Body of pancreas (tissue), 4 donors: Measurements from ENCODE around the gene PGBD1. TPM values are rescaled to one million over a fixed set of nuclear protein-coding genes. Genes with fewer than 3 reads are reported as not detected.
"Not testable (repeated sequence)": the region's sequence is repeated elsewhere in the genome, so short reads cannot be mapped to it uniquely, and the experiment has no call there.

ENCODE experiments used
- ATAC-seq: fragments of 150-250 bp; one replicate; pipeline ENCODE4 v1.9.1; 2016
- DNase-seq, 4 donors: peaks; one replicate each; pipeline ENCODE4 v3.0.0-alpha.2; 2019
- H3K27ac ChIP-seq, 4 donors: fragments of 200-600 bp; sonication (generic); 1 replicate in 3 of 4; 2 replicates in 1 of 4; pipeline versions ENCODE4 v1.5.1 to v1.6.1; 2016 to 2019; ENCODE audit warnings: mild to moderate bottlenecking in 1 of 4, mixed read lengths in 1 of 4, moderate library complexity in 1 of 4
- H3K27me3 ChIP-seq, 2 donors: fragments of 200-600 bp; sonication (generic); one replicate each; pipeline ENCODE4 v1.6.0; 2016; ENCODE audit warnings: mild to moderate bottlenecking in 1 of 2
- H3K36me3 ChIP-seq, 2 donors: fragments of 200-600 bp; sonication (generic); replicated peaks in 1 of 2; 2 replicates each; pipeline ENCODE4 v1.5.1; 2016; ENCODE audit warnings: low read depth in 2 of 2; ENCODE audit not compliant: insufficient read depth in 1 of 2
- H3K4me1 ChIP-seq: fragments of 200-600 bp; sonication (generic); one replicate; pipeline ENCODE4 v1.6.0; 2016
- H3K4me3 ChIP-seq, 2 donors: fragments of 200-600 bp; sonication (generic); 1 replicate in 1 of 2; 2 replicates in 1 of 2; pipeline ENCODE4 v1.5.1; 2016 to 2019
- H3K9me3 ChIP-seq, 3 donors: fragments of 200-600 bp; sonication (generic); 1 replicate in 2 of 3; 2 replicates in 1 of 3; pipeline ENCODE4 v1.5.1; 2016
- CTCF ChIP-seq, 7 experiments: fragments of 450-650 bp in 4 of 7; fragments of 200-600 bp in 3 of 7; sonication (generic) in 3 of 7; IDR thresholded peaks; one replicate each; pipeline ENCODE4 v1.5.1; 2016 to 2019; ENCODE audit warnings: antibody characterized with exemption in 7 of 7
- POLR2A ChIP-seq, 3 donors: fragments of 450-650 bp; IDR thresholded peaks; one replicate each; pipeline ENCODE4 v1.6.1; 2016; ENCODE audit warnings: antibody characterized with exemption in 3 of 3, mild to moderate bottlenecking in 2 of 3
- WGBS, 2 donors: methylation state at CpG; one replicate each; pipeline ENCODE4 v1.1.5; 2017; 5-methylcytosine and 5-hydroxymethylcytosine counted together
- intact Hi-C: fragments of 100-400 bp; cut with DNase I; formaldehyde crosslinking; loops from one replicate; pipeline ENCODE4 v1.15.1; 2023
- total RNA-seq, 2 donors: library from RNA; depleted of rRNA; stranded (reverse); fragments of >200 nt; gene quantifications; one replicate each; pipeline ENCODE4 v1.1.0, GENCODE V29; 2016

PGBD1 gene
- total RNA-seq, 2 donors from 2014 or later, result 0.66 to 2.3 TPM

GRCh38 chr6:28315628-28316027 is 34.3 kb downstream of the PGBD1 start:
- ATAC-seq, result no peak
- TF ChIP-seq POLR2A (IDR thresholded peaks at IDR 0.05) (no peak), CTCF (IDR thresholded peaks at IDR 0.05) (no peak)
- no peak overlapping the region for H3K27ac ChIP-seq
- H3K4me3 ChIP-seq, result no peak overlapping the region
- H3K27me3 ChIP-seq, result no peaks in the 10 kb centered on the region
- intact Hi-C loops, result no loop called here
- no peaks in the 10 kb centered on the region for H3K9me3 ChIP-seq
- no peaks in the 10 kb centered on the region for H3K36me3 ChIP-seq
- 75 to 86% methylated on average over 3 of the region's 3 CpGs for WGBS, 2 donors
- H3K4me1 ChIP-seq, result no peaks in the 10 kb centered on the region
- no peak for DNase-seq

DNA sequence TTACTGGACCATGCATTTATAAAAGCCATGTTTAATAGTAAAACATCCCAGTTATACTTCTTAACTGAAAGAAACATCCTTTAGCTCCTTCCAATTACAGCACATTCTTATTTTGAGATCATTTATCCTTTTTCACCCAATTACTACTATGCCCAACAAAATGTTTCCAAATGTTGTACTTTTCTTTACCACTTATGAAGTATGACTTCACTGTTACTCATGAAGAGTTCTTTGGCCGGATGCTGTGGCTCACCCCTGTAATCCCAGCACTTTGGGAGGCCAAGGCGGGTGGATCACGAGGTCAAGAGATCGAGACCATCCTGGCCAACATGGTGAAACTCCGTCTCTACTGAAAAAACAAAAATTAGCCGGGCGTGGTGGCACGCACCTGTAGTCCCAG is 36.5 kb downstream of the PGBD1 start:
- H3K4me3 ChIP-seq, H3K9me3 ChIP-seq, H3K36me3 ChIP-seq, H3K27me3 ChIP-seq, ATAC-seq, H3K4me1 ChIP-seq, DNase-seq, intact Hi-C loops, H3K27ac ChIP-seq: not testable (repeated sequence)
- WGBS, 2 donors, result 86 to 94% methylated on average over 8 of the region's 8 CpGs

DNA sequence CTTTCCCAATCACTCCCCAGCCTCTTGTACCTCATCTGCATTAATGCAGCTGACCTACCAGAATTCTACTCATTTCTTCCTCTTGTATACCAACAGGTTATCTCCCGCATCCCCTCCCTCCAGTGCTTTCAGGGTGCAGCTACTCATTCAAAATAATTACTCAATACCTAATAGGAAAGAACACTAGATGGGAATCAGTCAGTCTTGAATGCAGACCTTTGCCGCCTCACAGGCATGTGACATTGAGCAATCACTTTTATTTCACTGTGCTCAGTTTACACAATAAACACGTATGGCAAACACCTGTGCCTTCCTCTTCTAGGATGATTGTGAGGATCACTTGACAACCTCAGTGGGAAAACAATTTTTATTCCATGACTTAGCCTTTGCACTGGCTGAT is 41.3 kb downstream of the PGBD1 start:
- peaks cover 0 to 33% (median 7%) of the 10 kb centered on the region in 3 donors for H3K9me3 ChIP-seq
- no peaks in the 10 kb centered on the region for H3K27me3 ChIP-seq
- ATAC-seq (no peak), DNase-seq (no peak)
- TF ChIP-seq POLR2A (IDR thresholded peaks at IDR 0.05), result no peak
- no peak for TF ChIP-seq CTCF (IDR thresholded peaks at IDR 0.05)
- H3K4me1 ChIP-seq, result no peaks in the 10 kb centered on the region
- 85 to 91% methylated on average over 3 of the region's 3 CpGs for WGBS, 2 donors
- no peak overlapping the region for H3K27ac ChIP-seq
- H3K4me3 ChIP-seq, result no peak overlapping the region
- intact Hi-C loops, result no loop called here
- peaks cover 14 to 17% of the 10 kb centered on the region in 2 donors for H3K36me3 ChIP-seq

DNA sequence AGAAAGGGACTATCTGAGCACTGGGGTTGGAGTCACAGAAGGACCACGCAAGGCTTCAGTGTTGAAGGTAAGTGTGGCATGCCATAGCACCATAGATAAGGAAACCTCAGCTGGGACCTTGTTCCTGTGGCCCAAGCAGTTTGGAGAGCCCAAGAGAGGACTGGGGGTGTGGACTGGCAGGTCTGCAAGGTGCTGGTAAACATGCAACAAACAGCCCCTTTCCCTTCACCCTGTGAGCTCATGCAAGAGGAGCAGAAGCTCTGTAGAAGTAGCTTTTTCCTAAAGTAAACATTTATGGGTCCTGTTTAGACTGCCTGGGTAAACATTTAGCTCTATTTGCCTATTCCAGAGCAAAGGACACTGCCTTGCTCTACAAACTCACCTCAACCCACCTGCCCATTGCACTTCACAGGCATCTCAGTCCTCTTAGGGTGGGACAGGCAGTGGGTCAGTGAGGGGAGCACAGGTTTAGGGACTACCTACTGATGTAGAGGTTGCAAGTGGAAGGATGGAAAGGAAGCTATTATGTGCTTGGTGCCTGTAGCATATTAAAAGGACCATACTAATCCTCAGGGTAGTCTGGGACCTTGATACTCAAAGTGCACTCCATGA is 42.5 kb downstream of the PGBD1 start:
- ATAC-seq (no peak), DNase-seq (no peak)
- intact Hi-C loops, result no loop called here
- Histone ChIP-seq H3K27ac (no peak overlapping the region), H3K4me1 (no peaks in the 10 kb centered on the region), H3K36me3 (peaks cover 14 to 17% of the 10 kb centered on the region in 2 donors), H3K4me3 (no peak overlapping the region), H3K27me3 (no peaks in the 10 kb centered on the region), H3K9me3 (peaks cover 0 to 33% (median 7%) of the 10 kb centered on the region in 3 donors)
- 100% methylated on average over 1 of the region's 1 CpG for WGBS, 2 donors
- TF ChIP-seq POLR2A (IDR thresholded peaks at IDR 0.05) (no peak), CTCF (IDR thresholded peaks at IDR 0.05) (no peak)

DNA sequence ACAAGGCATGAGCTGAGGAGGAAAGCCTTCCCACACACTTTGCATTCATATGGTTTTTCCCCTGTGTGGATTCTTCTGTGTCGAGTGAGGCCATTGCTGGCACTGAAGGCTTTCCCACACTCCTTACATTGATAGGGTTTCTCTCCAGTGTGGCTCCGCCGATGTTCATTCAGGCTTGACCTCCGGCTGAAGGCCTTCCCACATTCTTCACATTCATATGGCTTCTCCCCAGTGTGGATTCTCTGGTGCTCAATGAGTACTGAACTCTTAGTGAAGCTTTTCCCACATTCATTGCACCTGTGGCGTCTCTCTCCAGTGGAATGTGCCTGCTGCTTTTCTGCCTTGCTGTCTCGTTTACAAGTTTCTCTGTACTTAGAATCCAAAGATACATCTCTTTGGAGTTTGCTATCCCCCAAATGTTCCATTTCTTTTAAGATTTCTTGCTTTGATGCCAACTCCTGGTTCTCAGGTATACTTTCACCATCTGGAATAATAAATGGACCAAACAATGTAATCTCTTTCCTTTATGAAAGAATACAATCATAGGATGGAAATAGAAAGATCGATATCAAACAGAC is 45.1 kb downstream of the PGBD1 start:
- intact Hi-C loops, result no loop called here
- peaks cover 14 to 17% of the 10 kb centered on the region in 2 donors for H3K36me3 ChIP-seq
- WGBS, 2 donors, result 91 to 93% methylated on average over 7 of the region's 7 CpGs

More for the DNA sequence above, 45.1 kb downstream of the PGBD1 start:
- DNase-seq (no peak), ATAC-seq (no peak)
- Histone ChIP-seq H3K4me1 (no peaks in the 10 kb centered on the region), H3K27me3 (no peaks in the 10 kb centered on the region), H3K9me3 (peaks cover 0 to 33% (median 7%) of the 10 kb centered on the region in 3 donors), H3K27ac (no peak overlapping the region), H3K4me3 (no peak overlapping the region)
- TF ChIP-seq CTCF (IDR thresholded peaks at IDR 0.05) (no peak), POLR2A (IDR thresholded peaks at IDR 0.05) (no peak)
